C4-2B (cell line): Measurements from ENCODE around the gene CD3E.

Source experiments
- H3K27ac ChIP-seq: fragments of 450-650 bp; 2 replicates; pipeline ENCODE4 v1.5.1; 2017
- CTCF ChIP-seq: fragments of 450-650 bp; conservative IDR thresholded peaks from 2 replicates; pipeline ENCODE4 v1.5.1; 2017; ENCODE audit warnings: mild to moderate bottlenecking
- ZFX ChIP-seq: fragments of 450-650 bp; IDR thresholded peaks from 2 replicates; pipeline ENCODE4 v1.6.1; 2017

CD3E gene

GRCh38 chr11:118264569-118265465 is 39.7 kb upstream of the CD3E start:
- TF ChIP-seq ZFX: no peak
- peak; percentile 14; the same call in 1 of the 2 replicates for TF ChIP-seq CTCF
- peak overlapping the region; percentile 85 for H3K27ac ChIP-seq

GRCh38 chr11:118265954-118266353 is 38.6 kb upstream of the CD3E start:
- H3K27ac ChIP-seq: no peak overlapping the region
- TF ChIP-seq ZFX (no peak), CTCF (no peak)

- H3K27ac ChIP-seq: no peak overlapping the region
Observed at GRCh38 chr11:118267486-118267885, 37.0 kb upstream of the CD3E start.

GRCh38 chr11:118272001-118272400 is 32.5 kb upstream of the CD3E start:
- H3K27ac ChIP-seq: no peak overlapping the region
- TF ChIP-seq CTCF (no peak), ZFX (no peak)

More at GRCh38 chr11:118267486-118267885, 37.0 kb upstream of the CD3E start:
- TF ChIP-seq CTCF (no peak), ZFX (no peak)

GRCh38 chr11:118274186-118274585 is 30.3 kb upstream of the CD3E start:
- TF ChIP-seq CTCF (no peak), ZFX (no peak)
- H3K27ac ChIP-seq: no peak overlapping the region

GRCh38 chr11:118275176-118275575 is 29.4 kb upstream of the CD3E start:
- no peak overlapping the region for H3K27ac ChIP-seq
- no peak for TF ChIP-seq CTCF
- TF ChIP-seq ZFX: no peak

GRCh38 chr11:118276422-118276821 is 28.1 kb upstream of the CD3E start:
- no peak overlapping the region for H3K27ac ChIP-seq
- TF ChIP-seq ZFX (no peak), CTCF (no peak)
